DND-41 (cell line): ENCODE results near the gene GNPAT.

Source experiments
- CTCF ChIP-seq: IDR thresholded peaks from 2 replicates; pipeline ENCODE4 v1.5.1; 2012; ENCODE audit warnings: borderline replicate concordance, low read length, moderate library complexity, mild to moderate bottlenecking; ENCODE audit not compliant: poor library complexity, severe bottlenecking; ENCODE audit errors: extremely low read depth
- EZH2 ChIP-seq: IDR thresholded peaks from 3 replicates; pipeline ENCODE4 v1.6.1; 2012; ENCODE audit warnings: borderline replicate concordance, low read depth, mild to moderate bottlenecking, moderate library complexity, low read length, inconsistent platforms; ENCODE audit not compliant: severe bottlenecking

- TF ChIP-seq CTCF, result no peak
- no peak for TF ChIP-seq EZH2
These were observed 7.9 kb upstream of the GNPAT start for GRCh38 chr1:231232870-231233734.
